Skeletal muscle satellite cell (primary cell): Measurements from ENCODE around the gene KCNJ12.
"Not testable (repeated sequence)": the region's sequence is repeated elsewhere in the genome, so short reads cannot be mapped to it uniquely, and the experiment has no call there.

Experiments
- H3K27me3 ChIP-seq: 2 replicates; pipeline ENCODE4 v1.7.0; 2013; ENCODE audit warnings: low read length; ENCODE audit not compliant: control insufficient read depth, insufficient read depth
- H3K36me3 ChIP-seq: 2 replicates; pipeline ENCODE4 v1.7.0; 2013; ENCODE audit warnings: mild to moderate bottlenecking, control low read depth, low read length; ENCODE audit not compliant: insufficient read depth
- H3K4me1 ChIP-seq: 2 replicates; pipeline ENCODE4 v1.7.0; 2013; ENCODE audit warnings: low read length; ENCODE audit not compliant: control insufficient read depth, insufficient read depth
- H3K4me2 ChIP-seq: 2 replicates; pipeline ENCODE4 v1.7.0; 2013; ENCODE audit warnings: mild to moderate bottlenecking, low read length
- H3K4me3 ChIP-seq: 2 replicates; pipeline ENCODE4 v1.7.0; 2013; ENCODE audit warnings: low read length
- H3K9ac ChIP-seq: 2 replicates; pipeline ENCODE4 v1.7.0; 2013; ENCODE audit warnings: mild to moderate bottlenecking, low read depth, low read length, moderate library complexity
- H3K9me3 ChIP-seq: replicated peaks from 2 replicates; pipeline ENCODE4 v1.7.0; 2013; ENCODE audit warnings: mild to moderate bottlenecking, control low read depth, low read length

The KCNJ12 gene

DNA sequence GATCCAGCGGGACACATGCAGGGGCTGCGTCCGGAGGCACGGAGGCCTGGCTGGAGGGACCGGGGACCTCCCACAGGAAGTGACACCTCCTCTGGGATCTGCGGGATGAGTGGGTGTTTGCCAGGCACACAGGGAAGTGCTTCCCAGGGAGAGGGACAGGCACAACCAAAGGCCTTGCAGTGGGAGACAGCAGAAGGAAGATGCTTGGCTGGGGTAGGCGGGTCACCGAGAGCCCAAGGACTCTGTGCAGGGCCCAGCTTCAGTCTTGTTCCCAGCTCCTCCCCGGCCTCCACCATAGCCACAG is 47.0 kb downstream of the KCNJ12 start:
- not testable (repeated sequence) for H3K4me1 ChIP-seq, H3K36me3 ChIP-seq, H3K4me3 ChIP-seq, H3K9me3 ChIP-seq, H3K9ac ChIP-seq, H3K4me2 ChIP-seq, H3K27me3 ChIP-seq

DNA sequence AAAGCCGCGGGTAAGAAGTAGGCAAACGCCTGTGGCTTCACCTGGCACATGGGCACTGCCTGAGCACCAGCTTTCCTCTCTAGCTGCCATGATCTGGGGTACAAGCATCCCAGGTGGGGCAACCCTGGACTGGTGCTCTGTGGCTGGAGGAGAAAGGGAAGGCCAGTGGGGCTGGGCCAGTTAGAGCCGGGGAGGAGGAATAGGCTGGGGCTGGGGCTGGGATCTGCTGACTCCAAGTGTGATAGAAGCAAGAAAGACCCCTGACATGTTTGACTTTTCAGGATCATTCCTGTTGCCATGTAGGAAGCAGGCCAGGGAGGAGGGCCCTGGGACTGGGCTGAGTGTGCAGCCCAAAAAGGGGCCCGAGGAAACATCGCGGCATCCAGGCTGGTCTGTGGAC is 48.5 kb downstream of the KCNJ12 start:
- H3K9me3 ChIP-seq, H3K27me3 ChIP-seq, H3K4me3 ChIP-seq, H3K9ac ChIP-seq, H3K4me1 ChIP-seq, H3K4me2 ChIP-seq, H3K36me3 ChIP-seq: not testable (repeated sequence)

DNA sequence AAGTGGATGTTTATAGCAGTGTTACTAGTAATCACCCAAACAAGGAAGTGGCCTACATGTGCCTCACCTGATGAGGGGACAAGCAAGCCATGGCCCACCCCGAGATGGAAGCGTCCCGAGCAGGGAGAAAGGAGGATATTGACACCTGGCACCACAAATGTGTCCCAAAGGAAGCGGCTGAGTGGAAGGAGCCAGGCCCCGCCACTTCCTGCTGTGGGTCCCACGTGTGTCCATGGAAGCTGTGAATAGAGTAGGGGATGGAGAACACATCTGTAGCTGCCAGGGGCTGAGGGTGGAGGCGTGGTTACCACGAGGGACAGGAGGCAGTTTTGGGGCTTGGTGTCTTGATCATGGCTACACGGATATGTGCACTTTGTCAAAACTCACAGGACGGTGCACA is 49.2 kb downstream of the KCNJ12 start:
- Histone ChIP-seq H3K27me3 (no peaks in the 10 kb centered on the region), H3K4me1 (no peaks in the 10 kb centered on the region), H3K4me2 (no peak overlapping the region), H3K9ac (no peak overlapping the region), H3K4me3 (no peak overlapping the region), H3K9me3 (no peaks in the 10 kb centered on the region), H3K36me3 (no peaks in the 10 kb centered on the region)

DNA sequence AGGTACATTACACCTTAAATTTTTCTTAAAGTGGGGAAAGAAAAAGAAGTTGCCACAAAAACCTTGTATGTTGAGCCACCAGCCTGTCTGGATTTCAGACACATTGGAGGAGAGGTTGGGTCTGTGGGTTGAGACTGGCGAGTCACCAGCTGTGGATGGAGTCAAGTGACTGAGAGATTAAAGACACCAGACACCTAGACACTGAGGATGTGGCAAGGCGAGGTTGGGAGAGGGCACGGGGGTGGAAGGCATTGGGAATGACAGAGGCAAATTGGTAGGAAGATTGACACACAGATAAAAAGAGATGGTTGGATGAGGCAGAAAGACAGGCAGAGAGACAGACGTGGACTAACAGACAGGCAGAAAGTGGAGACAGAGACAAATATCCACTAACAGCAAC is 49.6 kb downstream of the KCNJ12 start:
- Histone ChIP-seq H3K9me3 (no peaks in the 10 kb centered on the region), H3K4me2 (no peak overlapping the region), H3K27me3 (no peaks in the 10 kb centered on the region), H3K9ac (no peak overlapping the region), H3K4me1 (no peaks in the 10 kb centered on the region), H3K36me3 (no peaks in the 10 kb centered on the region), H3K4me3 (no peak overlapping the region)

DNA sequence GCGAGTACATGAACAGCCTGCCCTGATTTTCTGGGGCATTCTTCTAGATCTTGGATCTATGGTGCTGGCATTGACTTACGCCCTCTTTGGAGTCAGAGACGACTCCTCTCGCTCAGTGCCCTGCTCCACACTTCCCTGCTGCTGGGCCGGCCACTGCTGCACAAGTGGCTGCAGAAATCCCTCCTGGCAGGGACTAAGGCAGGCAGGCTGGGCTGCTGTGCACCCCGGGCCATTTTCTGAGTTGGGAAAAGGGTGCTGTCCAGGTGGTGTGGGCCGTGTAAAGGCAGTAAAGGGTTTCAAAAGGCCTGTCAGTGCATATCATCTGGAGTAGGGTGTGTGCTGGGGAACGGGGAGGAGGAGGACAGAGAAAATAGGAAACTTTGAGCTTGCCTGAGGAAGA is 50.1 kb downstream of the KCNJ12 start:
- H3K4me2 ChIP-seq, H3K9ac ChIP-seq, H3K4me3 ChIP-seq, H3K27me3 ChIP-seq, H3K9me3 ChIP-seq, H3K4me1 ChIP-seq, H3K36me3 ChIP-seq: not testable (repeated sequence)

DNA sequence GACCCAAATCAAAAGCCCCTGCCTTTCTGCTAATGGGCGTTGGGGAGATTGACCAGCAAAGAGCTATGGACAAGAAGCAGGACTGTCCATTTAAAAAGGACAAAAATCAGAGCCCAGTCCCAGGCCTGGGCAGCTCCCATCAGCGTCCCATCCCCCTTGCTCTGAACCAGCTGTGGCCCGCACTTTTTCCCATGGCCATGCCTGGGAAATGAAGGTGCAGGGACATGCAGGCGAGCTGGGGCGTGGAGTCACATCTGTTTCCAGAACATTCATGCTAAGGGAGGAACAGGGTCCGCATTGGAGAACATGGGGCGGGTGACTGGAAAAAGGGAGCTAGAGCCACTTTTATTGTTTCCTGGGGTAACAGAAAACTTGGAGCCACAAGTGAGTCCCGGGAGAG is 50.7 kb downstream of the KCNJ12 start:
- H3K9me3 ChIP-seq, H3K27me3 ChIP-seq, H3K4me2 ChIP-seq, H3K4me3 ChIP-seq, H3K36me3 ChIP-seq, H3K9ac ChIP-seq, H3K4me1 ChIP-seq: not testable (repeated sequence)

DNA sequence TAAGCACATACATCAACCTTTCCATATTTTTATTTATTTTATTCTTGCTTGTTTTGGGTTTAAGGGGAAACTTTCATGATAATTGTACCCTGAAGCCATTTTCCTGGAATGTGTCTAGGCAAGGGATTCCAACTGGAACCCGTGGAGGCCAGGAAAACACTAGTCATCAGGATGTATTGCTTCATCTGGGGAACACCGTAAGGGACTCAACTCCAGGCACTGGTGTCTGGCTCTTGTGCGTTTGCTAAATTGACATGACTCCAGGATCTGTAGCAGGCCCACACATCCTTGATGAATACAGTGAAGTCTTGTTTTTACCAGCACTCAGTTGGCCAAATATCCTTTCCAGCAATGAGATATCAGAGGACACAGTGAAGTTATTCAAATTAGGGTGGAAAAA is 51.6 kb downstream of the KCNJ12 start:
- H3K36me3 ChIP-seq, H3K9ac ChIP-seq, H3K27me3 ChIP-seq, H3K9me3 ChIP-seq, H3K4me2 ChIP-seq, H3K4me3 ChIP-seq, H3K4me1 ChIP-seq: not testable (repeated sequence)

DNA sequence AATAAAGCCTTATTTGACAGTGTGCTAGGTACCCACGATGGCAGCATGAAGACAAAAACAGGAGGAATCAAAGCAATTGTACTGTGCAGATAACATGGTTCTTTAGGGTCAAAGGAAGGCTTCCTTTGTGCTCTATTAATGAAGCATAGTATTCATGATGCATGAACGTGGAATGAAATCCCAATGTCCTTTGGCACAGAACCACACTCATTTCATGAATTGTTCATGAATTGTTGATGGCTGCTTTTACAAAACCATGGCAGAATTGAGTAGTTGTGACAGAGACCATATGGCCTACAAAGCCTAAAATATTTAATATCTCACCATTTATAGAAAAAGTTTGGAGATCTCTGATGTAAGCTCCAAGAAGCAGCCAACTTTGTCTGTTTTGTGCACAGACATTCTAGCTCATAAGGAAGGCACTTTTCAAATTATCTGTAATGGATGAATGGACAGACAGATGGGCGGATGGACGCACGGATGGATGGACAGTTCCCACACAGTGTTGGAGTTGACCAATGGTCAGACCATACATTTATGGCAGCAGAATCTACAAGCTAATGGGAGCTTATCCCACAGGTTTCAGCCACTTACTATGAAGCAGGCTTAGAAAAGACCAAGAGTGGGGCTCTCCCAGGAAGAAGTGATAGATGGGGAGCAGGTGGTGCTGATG is 52.7 kb downstream of the KCNJ12 start:
- not testable (repeated sequence) for H3K9ac ChIP-seq, H3K4me1 ChIP-seq, H3K27me3 ChIP-seq, H3K4me2 ChIP-seq, H3K36me3 ChIP-seq, H3K4me3 ChIP-seq, H3K9me3 ChIP-seq

DNA sequence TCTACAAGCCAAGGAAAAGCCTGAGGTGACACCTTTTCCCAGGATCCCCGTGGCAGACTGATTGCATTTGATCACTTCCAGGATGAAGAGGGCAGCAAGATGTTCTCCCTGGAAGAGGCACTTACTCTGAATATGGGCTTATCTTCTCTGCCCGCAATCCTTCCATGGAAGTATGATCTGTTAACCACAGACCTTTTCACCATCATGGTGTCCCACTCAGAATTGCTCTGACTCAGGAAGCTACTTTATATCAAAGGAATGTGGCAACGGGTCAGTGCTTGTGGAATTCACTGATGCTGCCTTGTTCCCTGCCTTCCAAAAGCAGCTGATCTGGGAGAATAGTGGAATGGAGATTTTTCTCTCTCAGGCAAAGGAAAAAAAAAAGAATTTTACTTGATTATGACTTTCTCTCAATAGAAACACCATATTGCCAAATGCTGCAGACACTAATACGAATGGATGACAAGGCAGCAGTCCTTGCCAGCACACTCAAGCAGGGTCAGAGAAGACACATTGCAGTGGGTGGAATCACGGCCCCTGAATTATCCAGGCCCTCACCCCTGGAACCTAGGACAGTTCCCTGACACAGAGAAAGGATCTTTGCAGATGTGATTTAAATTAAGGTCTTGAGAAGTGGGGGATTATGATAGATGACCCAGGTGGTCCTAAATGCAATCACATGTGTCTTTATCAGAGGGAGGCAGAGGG is 53.9 kb downstream of the KCNJ12 start:
- not testable (repeated sequence) for H3K4me1 ChIP-seq, H3K9me3 ChIP-seq, H3K4me3 ChIP-seq, H3K36me3 ChIP-seq, H3K4me2 ChIP-seq, H3K27me3 ChIP-seq, H3K9ac ChIP-seq

DNA sequence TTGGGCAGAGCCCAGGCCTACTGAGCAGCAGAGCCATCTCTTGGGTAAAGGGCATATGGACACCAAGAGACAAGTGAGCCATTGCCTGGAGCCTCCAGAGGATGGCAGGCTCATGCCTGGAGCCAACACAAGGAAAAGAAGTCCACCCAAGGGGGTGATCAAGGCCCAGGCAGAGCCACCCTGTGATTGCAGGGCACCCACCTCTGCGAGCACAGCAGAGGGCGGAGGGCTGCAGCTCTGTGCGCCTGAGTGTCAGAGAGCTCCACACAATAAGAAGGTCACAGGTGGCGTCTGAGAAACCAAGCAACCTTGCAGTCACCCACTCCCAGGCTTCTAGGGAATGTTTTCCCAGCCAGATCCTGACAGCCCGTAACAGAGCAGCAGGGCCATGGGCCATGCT is 57.8 kb downstream of the KCNJ12 start:
- not testable (repeated sequence) for H3K4me1 ChIP-seq, H3K4me2 ChIP-seq, H3K36me3 ChIP-seq, H3K4me3 ChIP-seq, H3K9ac ChIP-seq, H3K27me3 ChIP-seq, H3K9me3 ChIP-seq

DNA sequence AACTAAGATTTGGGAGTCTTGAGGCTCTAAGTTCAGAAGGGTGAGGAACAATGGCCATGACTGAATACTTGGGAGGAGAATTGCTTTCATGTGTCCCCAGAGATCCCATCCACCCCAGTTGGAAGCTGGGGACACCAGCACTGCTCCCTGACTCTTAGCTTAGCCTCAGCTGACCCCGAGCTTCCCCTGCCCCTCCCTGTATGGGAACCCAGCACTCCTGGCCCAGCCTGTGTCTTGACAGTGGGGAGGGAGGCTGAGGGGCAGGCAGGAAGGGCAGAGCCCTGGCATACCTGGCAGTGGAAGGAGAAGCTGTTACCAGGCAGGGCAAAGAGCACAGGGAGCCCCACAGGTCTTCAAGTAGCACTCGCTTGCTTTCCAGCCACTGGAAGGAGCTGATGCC is 58.8 kb downstream of the KCNJ12 start:
- not testable (repeated sequence) for H3K9me3 ChIP-seq, H3K36me3 ChIP-seq, H3K4me2 ChIP-seq, H3K9ac ChIP-seq, H3K4me3 ChIP-seq, H3K4me1 ChIP-seq, H3K27me3 ChIP-seq

DNA sequence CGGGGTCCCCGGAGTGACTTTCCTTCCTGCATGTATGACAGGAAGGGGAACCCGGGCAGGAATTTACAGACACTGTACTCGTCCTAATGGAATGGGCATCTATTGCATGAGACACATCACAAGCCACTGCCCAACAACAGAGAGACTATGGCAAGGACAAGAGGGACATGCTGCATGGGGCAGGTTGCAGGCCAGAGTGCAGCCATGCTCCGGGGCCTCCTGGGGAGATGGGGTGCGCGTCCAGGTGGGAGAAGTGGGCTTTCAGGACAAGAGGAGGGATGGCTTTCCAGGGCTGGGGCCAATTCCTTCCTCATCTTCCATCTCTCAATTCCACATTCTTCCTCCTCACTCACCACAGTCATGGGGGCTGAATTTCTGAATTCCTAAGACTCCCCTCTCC is 60.3 kb downstream of the KCNJ12 start:
- H3K9ac ChIP-seq, H3K36me3 ChIP-seq, H3K4me3 ChIP-seq, H3K4me1 ChIP-seq, H3K27me3 ChIP-seq, H3K4me2 ChIP-seq, H3K9me3 ChIP-seq: not testable (repeated sequence)
